GM12891 (cell line): ENCODE measurements around the gene SFXN2.
"Not testable (repeated sequence)": the region's sequence is repeated elsewhere in the genome, so short reads cannot be mapped to it uniquely, and the experiment has no call there.

Source experiments
- POLR2A ChIP-seq: IDR thresholded peaks from 2 replicates; pipeline ENCODE4 v1.6.1; 2011; ENCODE audit warnings: low read depth, low read length, control low read depth
- POLR2AphosphoS5 ChIP-seq: IDR thresholded peaks from 2 replicates; pipeline ENCODE4 v1.6.1; 2011; ENCODE audit warnings: low read depth, low read length, control low read depth
- TAF1 ChIP-seq: IDR thresholded peaks from 2 replicates; pipeline ENCODE4 v1.6.1; 2011; ENCODE audit warnings: low read depth, low read length, control low read depth

DNA sequence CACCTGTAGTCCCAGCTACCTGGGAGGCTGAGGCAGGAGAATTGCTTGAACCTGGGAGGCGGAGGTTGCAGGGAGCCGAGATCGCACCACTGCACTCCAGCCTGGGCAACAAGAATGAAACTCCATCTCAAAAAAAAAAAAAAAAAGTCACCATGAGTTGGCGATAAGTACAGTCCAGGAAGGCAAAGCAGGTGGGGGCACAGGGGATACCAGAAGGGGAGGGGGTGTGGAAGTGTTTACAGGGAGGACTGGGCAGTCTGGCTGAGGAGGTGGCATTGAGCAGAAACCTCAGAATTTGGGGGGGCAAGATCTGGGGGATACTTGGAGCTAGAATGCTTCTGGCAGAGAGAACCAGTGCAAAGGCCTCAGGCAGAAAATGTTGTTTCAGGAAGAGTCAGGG is 47.0 kb upstream of the SFXN2 start:
- TF ChIP-seq POLR2AphosphoS5, POLR2A, TAF1: not testable (repeated sequence)
